ENCODE data around the gene NUP98.

Gene NUP98

DNA sequence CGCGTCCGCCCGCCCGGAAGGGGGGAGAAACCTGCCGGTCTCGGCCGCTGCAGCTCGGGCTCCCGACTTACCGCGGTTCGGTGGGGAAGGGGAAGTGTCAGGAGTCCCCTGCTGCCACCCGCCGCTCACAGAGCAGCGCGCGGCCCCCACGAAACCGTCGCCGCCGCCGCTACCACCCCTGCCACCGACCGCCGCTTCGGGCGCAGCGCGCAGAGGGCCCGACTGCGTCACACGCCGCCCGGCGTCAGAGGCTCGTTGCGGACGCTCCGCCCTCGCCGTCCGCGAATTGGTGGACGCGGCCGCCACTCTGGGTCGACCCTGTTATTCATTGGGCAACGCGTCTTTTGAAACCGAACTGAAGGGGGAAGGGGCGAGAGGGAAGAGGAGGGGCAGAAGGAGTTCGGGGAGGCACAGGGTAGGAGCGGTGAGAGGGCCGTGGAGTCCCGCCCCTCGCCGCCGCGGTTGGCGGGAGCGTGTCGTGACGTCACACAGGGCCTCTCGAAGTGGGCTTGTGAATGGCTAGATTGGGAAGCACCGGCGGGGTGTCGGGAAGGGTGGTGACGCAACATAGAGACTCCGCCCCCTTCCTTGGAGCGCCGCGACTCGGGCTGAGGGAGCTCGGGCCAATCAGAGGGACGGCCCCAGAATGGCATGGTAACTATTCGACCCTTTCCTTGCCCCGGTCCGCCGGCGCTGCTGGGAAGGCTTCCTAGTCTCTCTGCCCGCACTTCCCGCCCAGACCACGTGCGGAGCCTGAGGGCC is at the start of gene NUP98 (continued):
- TF ChIP-seq, protein P1, sequence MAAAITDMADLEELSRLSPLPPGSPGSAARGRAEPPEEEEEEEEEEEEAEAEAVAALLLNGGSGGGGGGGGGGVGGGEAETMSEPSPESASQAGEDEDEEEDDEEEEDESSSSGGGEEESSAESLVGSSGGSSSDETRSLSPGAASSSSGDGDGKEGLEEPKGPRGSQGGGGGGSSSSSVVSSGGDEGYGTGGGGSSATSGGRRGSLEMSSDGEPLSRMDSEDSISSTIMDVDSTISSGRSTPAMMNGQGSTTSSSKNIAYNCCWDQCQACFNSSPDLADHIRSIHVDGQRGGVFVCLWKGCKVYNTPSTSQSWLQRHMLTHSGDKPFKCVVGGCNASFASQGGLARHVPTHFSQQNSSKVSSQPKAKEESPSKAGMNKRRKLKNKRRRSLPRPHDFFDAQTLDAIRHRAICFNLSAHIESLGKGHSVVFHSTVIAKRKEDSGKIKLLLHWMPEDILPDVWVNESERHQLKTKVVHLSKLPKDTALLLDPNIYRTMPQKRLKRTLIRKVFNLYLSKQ (tag by site-specific recombination; IDR thresholded peaks at IDR 0.05; ENCODE audit: borderline replicate concordance) = no peak
- TF ChIP-seq ZNF791 (tag by site-specific recombination; IDR thresholded peaks at IDR 0.05) (no peak), ZNF10 (tag by site-specific recombination; IDR thresholded peaks at IDR 0.05) (no peak), SP2 (tag by site-specific recombination; IDR thresholded peaks at IDR 0.05) (peak; percentile 99), ZNF16 (tag by site-specific recombination; IDR thresholded peaks at IDR 0.05; ENCODE audit: low read depth) (no peak), PRDM1 (tag by site-specific recombination; IDR thresholded peaks at IDR 0.05) (no peak), ZSCAN30 (tag by site-specific recombination; IDR thresholded peaks at IDR 0.05) (peak; percentile 69), ZNF830 (tag by site-specific recombination; IDR thresholded peaks at IDR 0.05; ENCODE audit: low read depth) (no peak), SCRT2 (tag by site-specific recombination; IDR thresholded peaks at IDR 0.05) (no peak), MYNN (tag by site-specific recombination; IDR thresholded peaks at IDR 0.05; ENCODE audit: borderline replicate concordance) (no peak), ZFP69B (tag by site-specific recombination; IDR thresholded peaks at IDR 0.05) (no peak), ZNF302 (tag by site-specific recombination; IDR thresholded peaks at IDR 0.05; ENCODE audit: low read depth) (no peak), ZNF24 (tag by site-specific recombination; IDR thresholded peaks at IDR 0.05) (0 out of 2 replicates have a peak, but pooled peaks have one; percentile 15), ZNF423 (tag by site-specific recombination; IDR thresholded peaks at IDR 0.05) (no peak), GLI4 (tag by site-specific recombination; IDR thresholded peaks at IDR 0.05) (no peak), HOXA7 (CRISPR knock-in tag; IDR thresholded peaks at IDR 0.05; ENCODE audit: borderline replicate concordance) (no peak), KLF10 (tag by site-specific recombination; IDR thresholded peaks at IDR 0.05) (peak; percentile 59), ZNF777 (tag by site-specific recombination; IDR thresholded peaks at IDR 0.05; ENCODE audit: borderline replicate concordance) (no peak), ZNF514 (tag by site-specific recombination; IDR thresholded peaks at IDR 0.05) (no peak), KLF9 (tag by site-specific recombination; IDR thresholded peaks at IDR 0.05; ENCODE audit: low read depth) (peak; percentile 51; the same call in 1 of the 2 replicates)
- TF ChIP-seq, protein P2, sequence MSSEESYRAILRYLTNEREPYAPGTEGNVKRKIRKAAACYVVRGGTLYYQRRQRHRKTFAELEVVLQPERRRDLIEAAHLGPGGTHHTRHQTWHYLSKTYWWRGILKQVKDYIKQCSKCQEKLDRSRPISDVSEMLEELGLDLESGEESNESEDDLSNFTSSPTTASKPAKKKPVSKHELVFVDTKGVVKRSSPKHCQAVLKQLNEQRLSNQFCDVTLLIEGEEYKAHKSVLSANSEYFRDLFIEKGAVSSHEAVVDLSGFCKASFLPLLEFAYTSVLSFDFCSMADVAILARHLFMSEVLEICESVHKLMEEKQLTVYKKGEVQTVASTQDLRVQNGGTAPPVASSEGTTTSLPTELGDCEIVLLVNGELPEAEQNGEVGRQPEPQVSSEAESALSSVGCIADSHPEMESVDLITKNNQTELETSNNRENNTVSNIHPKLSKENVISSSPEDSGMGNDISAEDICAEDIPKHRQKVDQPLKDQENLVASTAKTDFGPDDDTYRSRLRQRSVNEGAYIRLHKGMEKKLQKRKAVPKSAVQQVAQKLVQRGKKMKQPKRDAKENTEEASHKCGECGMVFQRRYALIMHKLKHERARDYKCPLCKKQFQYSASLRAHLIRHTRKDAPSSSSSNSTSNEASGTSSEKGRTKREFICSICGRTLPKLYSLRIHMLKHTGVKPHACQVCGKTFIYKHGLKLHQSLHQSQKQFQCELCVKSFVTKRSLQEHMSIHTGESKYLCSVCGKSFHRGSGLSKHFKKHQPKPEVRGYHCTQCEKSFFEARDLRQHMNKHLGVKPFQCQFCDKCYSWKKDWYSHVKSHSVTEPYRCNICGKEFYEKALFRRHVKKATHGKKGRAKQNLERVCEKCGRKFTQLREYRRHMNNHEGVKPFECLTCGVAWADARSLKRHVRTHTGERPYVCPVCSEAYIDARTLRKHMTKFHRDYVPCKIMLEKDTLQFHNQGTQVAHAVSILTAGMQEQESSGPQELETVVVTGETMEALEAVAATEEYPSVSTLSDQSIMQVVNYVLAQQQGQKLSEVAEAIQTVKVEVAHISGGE (tag by site-specific recombination; conservative IDR thresholded peaks at IDR 0.05; ENCODE audit: low read depth) = no peak
- TF ChIP-seq, protein P3, sequence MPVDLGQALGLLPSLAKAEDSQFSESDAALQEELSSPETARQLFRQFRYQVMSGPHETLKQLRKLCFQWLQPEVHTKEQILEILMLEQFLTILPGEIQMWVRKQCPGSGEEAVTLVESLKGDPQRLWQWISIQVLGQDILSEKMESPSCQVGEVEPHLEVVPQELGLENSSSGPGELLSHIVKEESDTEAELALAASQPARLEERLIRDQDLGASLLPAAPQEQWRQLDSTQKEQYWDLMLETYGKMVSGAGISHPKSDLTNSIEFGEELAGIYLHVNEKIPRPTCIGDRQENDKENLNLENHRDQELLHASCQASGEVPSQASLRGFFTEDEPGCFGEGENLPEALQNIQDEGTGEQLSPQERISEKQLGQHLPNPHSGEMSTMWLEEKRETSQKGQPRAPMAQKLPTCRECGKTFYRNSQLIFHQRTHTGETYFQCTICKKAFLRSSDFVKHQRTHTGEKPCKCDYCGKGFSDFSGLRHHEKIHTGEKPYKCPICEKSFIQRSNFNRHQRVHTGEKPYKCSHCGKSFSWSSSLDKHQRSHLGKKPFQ (tag by site-specific recombination; IDR thresholded peaks at IDR 0.05) = no peak
- TF ChIP-seq, protein P4, sequence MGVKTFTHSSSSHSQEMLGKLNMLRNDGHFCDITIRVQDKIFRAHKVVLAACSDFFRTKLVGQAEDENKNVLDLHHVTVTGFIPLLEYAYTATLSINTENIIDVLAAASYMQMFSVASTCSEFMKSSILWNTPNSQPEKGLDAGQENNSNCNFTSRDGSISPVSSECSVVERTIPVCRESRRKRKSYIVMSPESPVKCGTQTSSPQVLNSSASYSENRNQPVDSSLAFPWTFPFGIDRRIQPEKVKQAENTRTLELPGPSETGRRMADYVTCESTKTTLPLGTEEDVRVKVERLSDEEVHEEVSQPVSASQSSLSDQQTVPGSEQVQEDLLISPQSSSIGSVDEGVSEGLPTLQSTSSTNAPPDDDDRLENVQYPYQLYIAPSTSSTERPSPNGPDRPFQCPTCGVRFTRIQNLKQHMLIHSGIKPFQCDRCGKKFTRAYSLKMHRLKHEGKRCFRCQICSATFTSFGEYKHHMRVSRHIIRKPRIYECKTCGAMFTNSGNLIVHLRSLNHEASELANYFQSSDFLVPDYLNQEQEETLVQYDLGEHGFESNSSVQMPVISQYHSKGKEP (tag by site-specific recombination; IDR thresholded peaks at IDR 0.05) = no peak
- TF ChIP-seq, protein P5, sequence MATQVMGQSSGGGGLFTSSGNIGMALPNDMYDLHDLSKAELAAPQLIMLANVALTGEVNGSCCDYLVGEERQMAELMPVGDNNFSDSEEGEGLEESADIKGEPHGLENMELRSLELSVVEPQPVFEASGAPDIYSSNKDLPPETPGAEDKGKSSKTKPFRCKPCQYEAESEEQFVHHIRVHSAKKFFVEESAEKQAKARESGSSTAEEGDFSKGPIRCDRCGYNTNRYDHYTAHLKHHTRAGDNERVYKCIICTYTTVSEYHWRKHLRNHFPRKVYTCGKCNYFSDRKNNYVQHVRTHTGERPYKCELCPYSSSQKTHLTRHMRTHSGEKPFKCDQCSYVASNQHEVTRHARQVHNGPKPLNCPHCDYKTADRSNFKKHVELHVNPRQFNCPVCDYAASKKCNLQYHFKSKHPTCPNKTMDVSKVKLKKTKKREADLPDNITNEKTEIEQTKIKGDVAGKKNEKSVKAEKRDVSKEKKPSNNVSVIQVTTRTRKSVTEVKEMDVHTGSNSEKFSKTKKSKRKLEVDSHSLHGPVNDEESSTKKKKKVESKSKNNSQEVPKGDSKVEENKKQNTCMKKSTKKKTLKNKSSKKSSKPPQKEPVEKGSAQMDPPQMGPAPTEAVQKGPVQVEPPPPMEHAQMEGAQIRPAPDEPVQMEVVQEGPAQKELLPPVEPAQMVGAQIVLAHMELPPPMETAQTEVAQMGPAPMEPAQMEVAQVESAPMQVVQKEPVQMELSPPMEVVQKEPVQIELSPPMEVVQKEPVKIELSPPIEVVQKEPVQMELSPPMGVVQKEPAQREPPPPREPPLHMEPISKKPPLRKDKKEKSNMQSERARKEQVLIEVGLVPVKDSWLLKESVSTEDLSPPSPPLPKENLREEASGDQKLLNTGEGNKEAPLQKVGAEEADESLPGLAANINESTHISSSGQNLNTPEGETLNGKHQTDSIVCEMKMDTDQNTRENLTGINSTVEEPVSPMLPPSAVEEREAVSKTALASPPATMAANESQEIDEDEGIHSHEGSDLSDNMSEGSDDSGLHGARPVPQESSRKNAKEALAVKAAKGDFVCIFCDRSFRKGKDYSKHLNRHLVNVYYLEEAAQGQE (tag by site-specific recombination; IDR thresholded peaks at IDR 0.05) = no peak
- TF ChIP-seq, protein P6, sequence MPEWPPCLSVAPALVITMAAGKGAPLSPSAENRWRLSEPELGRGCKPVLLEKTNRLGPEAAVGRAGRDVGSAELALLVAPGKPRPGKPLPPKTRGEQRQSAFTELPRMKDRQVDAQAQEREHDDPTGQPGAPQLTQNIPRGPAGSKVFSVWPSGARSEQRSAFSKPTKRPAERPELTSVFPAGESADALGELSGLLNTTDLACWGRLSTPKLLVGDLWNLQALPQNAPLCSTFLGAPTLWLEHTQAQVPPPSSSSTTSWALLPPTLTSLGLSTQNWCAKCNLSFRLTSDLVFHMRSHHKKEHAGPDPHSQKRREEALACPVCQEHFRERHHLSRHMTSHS (tag by site-specific recombination; IDR thresholded peaks at IDR 0.05) = no peak

Measured in HEK293 (cell line).